NCI-H2107 treated with DMSO at 0.1 percent for 48 hours (cell line): ENCODE results near the gene BICD2.
A peak's percentile ranks its signal among the peaks of the same experiment; 100 is the strongest.

Source experiments
- DNase-seq: peaks from one replicate; lab custom pipeline; 2025; ENCODE audit not compliant: unreplicated experiment; lab: John Stamatoyannopoulos, UW

BICD2 gene

DNA sequence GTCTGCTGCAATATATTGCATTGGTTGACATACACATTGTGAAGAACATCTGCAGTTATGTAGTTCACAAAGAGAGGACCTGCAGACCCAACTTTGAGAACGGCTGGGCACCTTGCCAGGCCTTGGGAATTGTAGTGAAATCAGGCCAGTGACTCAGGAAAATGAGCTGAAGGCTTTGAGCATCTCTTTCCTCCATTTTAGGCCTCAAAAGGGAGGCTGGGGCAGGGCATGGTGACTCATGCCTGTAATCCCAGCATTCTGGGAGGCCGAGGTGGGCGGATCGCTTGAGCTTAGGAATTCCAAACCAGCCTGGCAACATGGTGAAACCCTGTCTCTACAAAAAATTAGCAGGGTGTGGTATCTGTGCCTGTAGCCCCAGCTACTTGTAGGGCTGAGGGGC lies 93.3 kb downstream of the BICD2 start:
- no peak for DNase-seq

DNA sequence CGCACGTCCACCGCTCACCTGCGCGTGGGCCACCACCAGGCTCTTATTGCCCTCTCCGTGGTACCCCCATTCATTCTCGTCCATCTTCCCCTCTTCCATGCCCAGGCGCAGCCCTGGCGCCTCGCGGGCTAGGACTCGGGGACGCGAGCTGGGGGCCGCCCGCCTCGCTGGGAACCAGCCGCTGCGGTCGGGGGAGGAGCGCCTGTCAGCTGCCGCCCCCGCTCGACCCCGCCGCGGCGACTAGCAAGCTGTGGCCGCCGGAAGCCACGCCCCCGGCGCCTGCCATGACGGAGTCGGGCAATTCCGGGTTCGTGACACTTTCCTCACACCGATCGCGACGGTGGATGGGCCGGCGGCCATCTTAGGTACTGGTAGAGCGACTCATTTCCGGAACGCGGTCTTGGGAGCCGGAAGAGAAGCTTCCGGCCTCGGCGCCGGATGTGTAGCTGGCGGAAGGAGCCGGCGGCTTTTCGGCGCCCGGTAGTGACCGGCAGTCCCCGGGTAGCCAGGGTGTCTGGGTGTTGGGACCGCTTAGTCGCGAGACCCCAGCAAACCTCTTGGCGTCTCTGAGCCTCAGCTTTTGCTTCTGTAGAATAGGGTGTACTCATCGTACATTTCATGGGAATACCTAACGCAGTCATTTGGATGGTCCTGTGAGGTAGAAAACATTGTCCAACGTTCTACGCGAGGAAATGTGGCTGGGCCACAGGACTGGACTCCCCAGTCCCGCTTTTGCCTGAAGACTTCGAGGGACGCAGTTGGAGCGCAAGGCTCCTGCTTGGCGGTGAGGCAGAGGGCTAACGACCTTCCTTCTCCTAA lies 94.5 kb downstream of the BICD2 start, which contains the start of gene IPPK:
Gene IPPK, minus strand, starts transcription at position 242 of the 819 bp plus-strand sequence. Its CDS starts 143 bp downstream, at position 99.
- DNase-seq, result peak; percentile 87

DNA sequence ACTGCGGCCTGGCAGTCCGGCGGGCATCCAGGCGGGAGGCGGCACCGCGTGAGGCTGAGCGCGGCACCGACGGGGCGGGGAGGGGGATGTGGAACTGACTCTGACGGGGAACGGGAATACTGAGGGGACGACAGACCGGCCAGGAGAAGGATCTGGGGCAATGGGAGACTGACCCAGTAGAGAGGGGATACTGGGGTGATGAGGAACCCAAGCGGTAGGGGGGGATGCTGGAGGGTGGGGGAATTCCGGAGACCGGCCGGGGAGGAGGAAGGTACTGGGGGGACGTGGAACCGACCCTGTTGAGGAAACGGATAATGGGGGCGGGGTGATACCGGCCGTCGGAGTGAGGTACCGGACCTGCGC lies 95.1 kb downstream of the BICD2 start:
- DNase-seq, result no peak

DNA sequence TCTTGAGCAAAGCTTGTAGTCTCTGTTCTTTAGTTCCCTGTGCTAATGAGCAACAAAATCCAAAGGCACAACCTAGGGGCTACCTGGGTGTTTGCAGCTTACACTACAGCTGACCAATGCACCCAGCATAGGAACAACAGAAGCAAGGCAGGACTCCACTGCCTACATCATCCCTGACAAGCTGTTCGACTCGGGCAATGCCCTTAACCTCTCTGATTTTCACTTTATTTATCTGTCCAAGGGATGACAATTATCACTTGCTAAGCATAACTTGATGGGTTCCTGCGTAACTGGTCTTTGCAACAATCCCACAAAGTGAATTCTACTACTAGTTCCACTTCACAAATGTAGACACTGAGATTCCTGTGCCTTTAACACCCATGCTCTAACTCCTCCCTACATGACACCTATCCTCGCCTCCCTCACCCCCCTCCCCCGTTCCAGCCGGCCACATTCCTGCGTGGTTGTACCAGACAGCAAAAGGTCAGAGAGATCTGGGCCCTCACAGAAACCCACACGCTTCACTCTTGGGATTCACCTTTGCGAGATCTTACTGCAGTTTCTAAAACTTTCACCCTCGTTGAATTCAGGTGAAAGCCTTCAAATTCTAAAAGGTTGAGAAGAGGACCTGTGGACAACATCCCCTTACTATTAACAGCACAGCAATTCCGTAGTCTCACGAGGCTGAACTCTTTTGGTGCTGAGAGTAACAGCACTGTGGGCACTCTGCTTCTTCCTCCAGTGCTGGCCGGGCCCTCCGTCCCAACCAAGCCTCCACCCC lies 95.7 kb downstream of the BICD2 start:
- DNase-seq, result no peak

DNA sequence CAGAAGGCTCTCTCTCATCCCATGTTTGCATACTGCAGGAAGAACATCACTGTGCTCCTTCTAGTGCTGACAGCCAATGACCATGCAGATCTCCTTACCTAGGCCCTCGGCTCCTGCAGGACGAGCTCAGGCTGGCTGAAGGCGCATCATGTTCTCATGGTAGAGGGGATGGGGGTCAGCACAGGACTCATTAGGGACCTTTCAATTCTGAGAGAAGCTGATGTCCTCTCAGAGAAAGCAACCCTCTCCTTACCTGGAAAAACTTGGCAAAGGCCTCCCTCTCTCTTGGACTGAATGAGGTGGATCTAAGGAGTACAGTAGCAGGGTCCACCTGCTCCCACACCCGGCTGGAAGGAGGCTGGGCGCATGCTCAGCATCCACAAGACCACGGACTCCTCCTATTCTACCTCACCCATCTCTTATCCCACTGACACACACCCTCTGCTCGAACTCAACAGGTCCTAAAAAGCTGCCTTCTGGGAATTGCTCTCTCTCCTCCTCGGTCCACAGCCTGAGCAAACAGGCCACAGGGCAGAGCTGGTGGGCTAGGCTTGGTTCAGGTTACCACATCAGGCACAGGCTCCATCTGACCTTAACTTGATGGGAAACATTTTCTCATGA lies 97.6 kb downstream of the BICD2 start:
- DNase-seq, result no peak

DNA sequence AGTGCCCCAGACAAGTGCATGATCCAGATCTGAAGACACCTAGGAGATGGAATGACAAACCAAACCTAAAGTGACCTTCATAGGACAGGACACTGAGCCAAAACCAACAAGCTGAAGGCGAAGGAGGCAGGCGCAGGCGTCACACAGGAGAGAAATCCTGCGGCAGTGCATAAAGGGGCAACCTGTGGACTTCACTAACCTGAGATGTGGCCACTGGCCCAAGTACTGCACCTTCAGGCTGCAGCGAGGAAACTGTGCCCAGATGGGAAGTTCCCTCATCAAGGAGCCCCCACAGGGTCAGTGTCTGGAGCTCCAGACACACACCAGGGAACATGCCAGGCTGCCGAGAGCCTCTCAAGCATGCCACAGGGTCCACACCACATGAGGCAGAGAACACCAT lies 98.4 kb downstream of the BICD2 start:
- no peak for DNase-seq

DNA sequence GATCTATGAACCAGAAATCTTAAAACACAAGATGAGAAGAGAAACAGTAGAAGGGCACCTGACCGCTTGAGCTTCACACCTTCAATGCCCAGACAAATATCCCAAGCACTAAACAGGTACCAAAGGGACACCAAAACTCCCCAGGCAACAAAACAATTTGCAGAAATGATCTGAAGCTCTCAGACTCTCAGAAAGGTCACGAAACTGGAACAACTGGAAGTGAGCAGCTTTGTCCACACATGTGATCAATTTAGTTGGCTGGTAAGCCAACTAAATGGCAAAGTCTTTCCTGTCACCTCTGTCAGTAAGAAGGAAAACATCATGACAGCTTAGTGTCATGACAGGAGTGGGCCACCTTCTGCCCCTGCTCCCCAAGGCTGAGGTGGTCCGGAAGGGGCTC lies 98.8 kb downstream of the BICD2 start:
- no peak for DNase-seq

DNA sequence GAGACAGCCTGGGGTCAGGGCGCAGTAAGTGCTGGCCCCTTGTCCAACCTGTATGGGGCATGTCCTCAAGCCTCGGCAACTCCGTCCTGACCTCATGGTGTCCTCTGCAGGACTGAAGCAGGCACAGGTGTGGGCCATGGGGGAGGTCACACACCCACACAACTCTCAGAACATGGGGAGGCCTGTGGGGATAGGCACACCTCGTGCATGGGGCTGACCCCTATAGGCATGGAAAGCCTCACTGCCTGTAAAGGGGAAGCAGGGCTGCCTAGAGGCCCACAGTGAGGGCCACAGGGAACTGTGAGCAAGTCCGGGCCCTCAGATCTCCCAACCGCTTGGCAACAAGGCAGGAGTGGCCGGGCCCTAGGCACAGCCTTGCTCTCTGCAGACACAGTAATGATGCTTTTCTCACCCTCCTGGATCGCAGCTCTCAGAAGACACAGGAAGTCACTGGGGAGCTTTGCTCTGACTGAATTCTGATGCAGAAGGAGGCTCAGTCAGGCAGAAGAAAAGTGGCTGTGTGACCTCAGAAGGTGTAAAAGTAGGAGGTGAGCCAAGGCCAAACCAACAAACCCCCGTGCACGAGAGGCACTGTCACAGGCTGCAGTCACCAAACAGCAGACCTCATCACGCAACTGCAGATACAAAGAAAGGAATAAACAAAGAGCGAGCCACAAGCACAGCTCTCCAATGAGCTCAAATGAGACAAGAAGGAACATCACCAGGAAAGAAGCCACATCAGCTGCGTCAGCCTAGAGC lies 100.1 kb downstream of the BICD2 start:
- DNase-seq, result peak; percentile 42

DNA sequence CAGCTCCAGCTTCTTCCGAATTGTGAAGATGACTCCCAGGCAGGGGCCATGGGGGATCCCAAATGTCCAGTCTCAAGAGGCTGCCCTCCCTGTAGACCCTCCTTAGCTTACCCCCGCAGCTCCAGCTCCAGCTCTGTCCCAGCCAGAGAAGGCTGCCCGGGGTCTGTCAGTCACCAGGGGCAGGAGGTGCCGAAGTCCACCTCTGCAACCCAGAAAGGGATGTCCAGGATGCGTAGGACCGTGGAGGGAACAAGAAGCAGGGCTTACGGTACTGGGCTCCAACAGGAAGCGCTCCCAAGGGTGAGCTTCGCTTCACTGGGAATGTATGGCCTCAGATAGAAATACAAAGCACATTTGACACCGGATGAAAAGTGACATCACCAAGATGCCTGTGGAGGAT lies 100.7 kb downstream of the BICD2 start:
- no peak for DNase-seq

DNA sequence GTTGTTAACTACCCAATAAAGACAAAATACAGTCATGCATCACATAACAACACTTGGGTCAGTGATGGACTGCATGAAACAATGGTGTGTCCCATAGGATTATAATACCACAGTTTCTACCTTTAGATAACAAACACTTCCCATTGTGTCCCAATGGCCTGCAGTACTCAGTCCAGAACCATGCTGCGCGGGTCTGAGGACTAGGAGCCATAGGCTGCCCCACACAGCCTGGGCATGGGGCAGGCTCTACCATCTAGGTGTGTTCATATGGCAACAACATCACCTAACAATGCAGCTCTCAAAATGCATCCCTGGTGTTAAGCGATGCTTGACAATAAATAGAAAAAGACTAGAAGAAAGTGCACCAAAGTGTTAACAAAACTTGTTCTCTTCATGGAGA lies 101.5 kb downstream of the BICD2 start:
- DNase-seq, result no peak

DNA sequence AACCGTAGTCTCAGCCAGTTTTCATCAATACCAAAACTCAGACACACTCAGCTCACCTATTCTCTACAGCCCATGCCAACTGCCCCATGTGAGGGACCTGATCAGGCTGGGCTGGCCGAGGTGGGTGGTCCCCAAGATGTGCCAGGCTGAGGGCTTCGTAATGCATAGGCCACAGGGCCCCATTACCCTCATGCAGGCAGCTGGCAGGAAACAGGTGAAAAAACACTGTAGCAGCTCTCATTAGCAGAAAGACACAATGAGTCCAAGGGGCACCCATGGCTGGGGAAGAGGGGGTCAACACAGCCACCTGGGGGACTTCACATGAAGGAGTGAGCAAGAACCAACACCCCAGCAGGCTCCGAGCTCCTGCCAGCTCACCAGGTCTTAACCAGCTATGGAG lies 102.9 kb downstream of the BICD2 start:
- no peak for DNase-seq
